ENCODE data around the gene PTGIS.

The PTGIS gene

DNA sequence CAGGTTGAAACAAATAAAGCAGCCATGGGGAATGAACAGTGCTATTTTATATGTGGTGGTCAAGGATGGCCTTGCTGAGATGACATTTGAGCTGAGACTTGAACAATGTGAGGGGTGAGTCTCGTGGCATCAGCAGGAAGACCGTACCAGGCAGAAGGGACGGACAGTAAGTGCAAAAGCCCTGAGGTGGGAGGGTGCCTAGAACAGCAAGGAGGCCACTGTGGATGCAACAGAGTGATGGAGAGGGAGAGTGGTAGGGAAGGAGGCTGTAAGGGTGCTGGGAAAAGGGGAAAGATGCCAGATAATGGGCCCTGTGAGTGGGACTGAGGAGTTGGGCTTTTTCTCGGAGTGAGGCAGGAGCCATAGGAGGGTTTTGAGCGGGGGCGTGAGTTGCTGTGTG is 97.0 kb downstream of the PTGIS start:
- no peak for DNase-seq (ENCODE audit: low spot score)

DNA sequence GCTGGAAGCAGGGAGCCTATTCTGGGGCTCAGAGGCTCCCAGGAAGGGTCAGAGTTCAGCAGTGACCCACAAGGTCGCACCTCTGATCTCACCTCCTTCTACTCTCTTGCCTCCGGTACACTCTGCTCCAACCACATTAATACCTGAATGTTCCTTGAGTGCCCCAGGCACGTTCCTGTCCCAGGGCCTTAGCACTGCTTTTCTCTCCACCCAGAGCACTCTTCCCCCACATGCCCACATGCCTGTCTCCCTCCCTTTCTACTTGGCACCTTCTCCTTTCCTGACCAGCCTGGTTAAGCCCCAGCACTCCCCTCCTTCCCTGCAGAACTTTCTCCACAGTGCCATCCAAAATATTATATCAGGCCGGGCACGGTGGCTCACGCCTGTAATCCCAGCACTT is 98.9 kb downstream of the PTGIS start:
- no peak for DNase-seq (ENCODE audit: low spot score)

DNA sequence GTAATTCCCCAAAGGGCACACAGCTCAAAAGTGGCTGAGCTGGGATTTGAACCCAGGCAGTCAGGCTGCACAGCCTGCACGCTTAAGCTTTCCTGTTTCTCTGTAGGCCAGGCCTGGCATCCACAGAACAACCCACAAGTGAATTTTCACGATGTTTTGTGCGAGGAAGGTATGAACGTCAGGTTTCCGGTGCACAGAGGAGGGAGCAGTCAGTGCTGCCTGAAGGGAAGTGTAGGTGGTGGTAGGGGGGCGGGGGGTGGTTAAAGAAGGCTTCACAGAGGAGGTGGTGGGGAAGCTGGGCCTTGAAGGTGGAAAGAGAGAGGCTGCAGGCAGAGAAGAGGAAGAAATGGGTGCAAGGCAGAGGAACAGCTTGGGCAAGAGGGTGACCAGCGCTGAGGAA is 99.5 kb downstream of the PTGIS start:
- DNase-seq (ENCODE audit: low spot score): no peak

DNA sequence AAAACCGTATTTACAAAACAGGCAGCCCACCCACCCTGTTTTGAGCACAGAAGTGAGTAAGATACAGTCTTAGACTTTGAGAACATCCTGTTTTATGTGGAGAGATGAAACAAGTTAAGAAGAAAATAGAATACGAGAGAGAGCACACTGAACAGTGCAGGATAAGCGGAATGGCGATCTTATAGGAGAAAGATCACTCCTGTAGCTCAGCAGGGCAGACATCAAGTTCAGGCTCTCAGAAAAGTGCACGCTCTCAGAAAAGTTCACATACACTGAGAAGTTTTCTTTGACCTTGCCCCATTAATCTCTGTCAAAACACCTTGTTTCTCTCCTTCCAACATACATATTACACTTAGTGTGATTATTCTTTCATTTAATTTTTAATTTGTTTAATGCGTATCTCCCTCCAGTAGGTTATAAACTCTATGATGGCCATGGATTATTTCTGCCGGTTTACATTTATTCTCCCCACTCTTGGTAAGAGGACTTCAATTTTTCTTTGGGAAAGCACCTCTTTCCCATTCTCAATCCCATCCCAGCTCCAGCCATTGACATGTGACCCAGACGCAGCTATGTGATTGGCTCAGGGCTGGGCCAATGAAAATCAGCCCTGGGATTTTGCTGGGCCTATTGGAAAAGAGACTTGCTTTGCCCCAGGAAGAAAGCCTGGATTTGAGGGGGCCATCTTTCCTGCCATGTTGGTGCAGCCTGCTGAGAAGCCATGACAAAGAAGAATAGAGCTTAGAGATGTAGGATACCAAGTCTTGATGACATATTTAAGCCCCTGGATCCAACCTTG is 101.6 kb downstream of the PTGIS start:
- DNase-seq (ENCODE audit: low spot score): no peak

DNA sequence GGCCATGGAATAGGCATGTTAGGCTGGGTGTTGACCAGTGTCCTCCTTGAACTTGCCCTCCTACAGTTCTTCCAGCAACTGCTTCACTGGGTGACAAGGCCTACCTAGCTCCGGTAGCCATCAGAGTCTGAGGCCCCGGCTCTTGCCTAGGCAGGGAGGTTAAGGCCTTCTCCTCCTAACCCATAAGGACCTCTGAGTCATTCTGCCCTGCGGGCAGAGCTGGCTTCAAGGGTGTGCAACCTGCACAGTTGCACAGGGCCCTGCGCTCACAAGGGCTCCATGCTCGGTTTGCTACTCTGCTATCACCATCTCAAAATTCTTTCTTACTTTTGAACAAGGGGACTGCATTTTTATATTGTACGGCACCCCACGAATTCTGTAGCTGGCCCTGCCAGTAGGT is 103.4 kb downstream of the PTGIS start:
- no peak for DNase-seq (ENCODE audit: low spot score)

DNA sequence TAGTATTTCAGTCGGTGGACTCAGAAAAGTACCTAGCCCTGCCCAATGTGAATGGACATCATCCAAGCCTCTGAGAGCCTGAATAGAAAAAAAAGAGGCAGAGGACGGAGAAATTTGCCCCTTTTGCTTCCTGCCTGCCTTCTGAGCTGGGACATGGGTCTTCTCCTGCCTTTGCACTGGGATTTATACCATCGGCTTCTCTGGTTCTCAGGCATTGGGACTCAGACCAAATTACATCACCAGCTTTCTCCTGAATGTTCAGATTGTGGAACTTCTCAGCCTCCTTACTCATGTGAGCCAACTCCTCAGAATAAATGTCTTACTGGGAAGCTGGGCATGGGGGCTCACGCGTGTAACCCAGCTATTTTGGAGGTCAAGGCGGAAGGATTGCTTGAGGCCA is 105.3 kb downstream of the PTGIS start:
- no peak for DNase-seq (ENCODE audit: low spot score)

DNA sequence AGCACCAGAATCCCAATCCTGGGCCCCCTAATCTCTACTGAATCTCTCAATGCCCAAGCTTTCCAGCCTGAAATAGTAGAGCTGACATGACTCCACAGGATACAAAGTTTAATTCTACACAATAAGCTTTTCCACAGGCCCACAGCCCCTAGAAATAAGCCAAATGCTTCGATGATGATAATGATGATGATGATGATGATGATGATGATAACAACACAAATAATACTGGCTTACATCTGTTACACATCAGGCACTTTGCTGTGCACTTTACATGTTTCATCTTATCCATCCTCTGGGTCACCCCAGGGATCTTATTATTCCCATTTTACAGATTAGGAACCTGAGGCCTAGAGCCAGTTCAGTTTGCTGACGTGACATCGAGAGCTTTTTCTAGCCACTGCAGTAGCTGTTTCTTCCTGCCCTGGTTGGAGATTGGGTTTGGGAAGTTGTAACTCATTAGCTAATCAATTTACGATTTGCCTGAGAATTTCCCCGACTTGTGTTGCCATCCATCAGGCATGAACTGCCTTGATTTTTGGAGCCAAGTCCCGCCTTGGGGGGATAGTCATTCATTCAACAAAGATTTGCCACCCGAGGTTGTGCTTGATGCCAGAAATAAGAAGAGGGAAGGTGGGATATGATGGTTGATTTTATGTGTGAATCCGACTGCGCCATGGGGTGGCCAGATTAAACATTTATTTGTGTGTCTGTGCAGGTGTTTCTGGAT is 105.9 kb downstream of the PTGIS start:
- no peak for DNase-seq (ENCODE audit: low spot score)

DNA sequence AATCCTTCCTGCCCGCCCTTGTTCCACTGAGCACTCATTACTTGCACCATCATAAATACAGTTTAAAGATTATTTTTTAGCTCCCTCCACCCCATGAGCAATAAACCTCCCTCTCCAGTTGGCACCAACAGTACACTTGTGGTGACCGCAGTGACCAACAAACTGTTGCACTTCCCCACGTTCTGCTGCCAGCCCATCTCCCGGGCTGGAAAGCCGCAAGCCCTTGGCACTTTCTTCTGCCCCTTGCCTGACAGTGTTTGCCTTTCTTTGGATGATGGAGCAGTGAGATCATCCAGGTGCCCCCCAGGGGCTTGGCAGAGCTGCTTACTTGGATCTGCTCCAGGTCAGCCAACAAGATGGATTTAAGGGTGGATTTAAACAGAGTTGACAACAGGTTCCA is 107.0 kb downstream of the PTGIS start:
- no peak for DNase-seq (ENCODE audit: low spot score)

DNA sequence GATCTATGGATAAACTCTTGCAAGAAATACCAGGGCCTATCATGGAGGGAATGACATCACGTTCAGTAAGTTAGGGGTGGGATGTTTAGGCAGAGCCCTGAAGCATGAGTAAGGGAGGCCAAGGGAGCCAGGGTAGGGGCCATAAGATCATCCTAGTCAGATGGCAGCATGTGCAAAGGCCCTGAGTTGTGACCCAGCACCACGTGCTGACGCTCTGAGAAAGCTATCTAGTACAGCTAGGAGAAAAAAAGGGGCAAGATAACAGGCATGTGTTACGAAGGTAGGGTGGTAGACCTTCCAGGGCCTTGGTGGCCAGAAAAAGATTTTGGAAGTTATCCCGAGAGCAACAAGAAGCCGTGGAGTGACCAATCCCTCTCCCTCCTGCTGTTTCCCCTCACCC is 107.8 kb downstream of the PTGIS start:
- no peak for DNase-seq (ENCODE audit: low spot score)

DNA sequence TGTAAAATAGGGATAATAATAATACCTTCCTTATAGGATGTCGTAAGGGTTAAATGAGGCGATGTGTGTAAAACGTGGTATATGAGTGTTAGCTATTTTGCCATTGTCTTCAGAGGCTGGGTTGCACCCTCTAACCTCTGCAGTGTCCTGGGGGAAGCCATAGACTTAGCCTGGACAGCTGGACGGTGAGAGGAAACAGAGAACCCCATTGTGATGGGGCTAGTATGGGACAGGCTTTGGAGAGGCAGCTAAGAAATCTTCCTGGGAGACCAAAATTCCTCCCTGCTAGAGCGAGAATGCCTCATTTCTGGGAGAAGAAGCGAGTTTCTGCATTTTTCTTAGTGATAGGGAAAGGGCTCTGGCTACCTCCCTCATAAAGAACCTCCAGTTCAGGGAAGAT is 108.3 kb downstream of the PTGIS start:
- DNase-seq (ENCODE audit: low spot score): no peak

DNA sequence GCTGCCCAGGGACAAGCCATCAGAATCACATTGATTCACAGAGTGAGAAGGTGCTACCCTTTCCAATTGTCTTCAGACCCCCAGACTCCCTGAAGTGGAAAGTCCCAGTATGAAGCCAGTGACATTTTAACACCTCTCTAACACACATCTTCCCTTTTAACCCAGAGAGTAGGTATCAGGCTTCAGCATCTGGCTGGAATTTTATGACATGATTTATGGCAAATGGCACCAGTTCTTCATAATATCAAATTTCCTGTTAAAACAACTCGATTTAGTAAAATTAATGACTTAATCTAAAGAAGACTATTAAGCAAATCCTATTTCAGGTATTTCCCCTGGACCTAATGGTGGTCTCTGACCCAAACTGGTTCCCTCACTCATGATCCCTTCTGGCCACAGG is 110.5 kb downstream of the PTGIS start:
- DNase-seq (ENCODE audit: low spot score): no peak

DNA sequence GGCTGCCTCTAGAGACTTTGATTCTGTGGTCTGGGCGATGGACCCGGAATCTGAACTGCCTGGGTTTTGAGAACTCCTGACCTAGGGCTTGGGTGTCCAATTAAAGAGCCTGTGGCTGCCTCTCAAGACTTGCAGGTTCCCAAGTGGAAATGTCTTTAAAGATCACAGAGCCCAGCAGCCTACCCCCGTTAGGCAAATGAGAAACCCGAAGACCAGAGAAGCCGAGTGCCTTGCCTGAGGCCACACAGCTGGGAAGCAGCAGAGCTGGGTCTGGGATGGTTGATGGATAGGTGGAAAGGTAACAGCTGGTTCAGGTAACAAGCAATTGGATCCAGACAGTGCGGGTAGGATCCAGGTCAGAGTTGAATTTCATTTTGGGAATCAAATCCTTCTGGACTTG is 111.3 kb downstream of the PTGIS start:
- no peak for DNase-seq (ENCODE audit: low spot score)

DNA sequence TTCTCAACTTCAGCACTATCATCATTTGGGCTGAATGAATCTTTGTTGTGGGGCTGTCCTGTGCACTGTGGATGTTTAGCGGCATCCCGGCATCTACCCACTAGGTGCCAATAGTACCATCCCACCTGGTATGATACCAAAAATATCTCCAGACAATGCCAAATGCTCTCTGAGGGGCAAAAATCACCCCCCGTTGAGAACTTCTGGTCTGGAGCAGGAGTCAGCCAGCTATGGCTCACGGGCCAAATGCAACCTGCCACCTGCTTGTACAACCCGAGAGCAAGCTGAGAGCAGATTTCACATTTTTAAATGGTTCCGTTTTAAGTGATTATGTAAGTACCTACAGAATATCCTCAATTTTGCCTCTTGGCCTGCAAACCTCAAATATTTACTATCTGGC is 112.2 kb downstream of the PTGIS start:
- DNase-seq (ENCODE audit: low spot score): no peak
